Gastroesophageal sphincter (tissue), 4 donors: ENCODE results near the gene HMGCL. TPM values are rescaled to one million over a fixed set of nuclear protein-coding genes. Genes with fewer than 3 reads are reported as not detected.

ENCODE experiments used
- ATAC-seq: fragments of 150-250 bp; one replicate; pipeline ENCODE4 v1.9.1; 2016; ENCODE audit warnings: mild to moderate bottlenecking, moderate library complexity
- H3K27ac ChIP-seq, 4 donors: fragments of 200-600 bp; sonication (generic) in 3 of 4; 1 replicate in 3 of 4; 2 replicates in 1 of 4; pipeline ENCODE4 v1.5.1; 2016 to 2019
- H3K27me3 ChIP-seq: fragments of 200-600 bp; sonication (generic); one replicate; pipeline ENCODE4 v1.5.1; 2019
- H3K36me3 ChIP-seq, 2 donors: fragments of 200-600 bp; sonication (generic); one replicate each; pipeline ENCODE4 v1.5.1; 2019; ENCODE audit warnings: control low read depth in 1 of 2
- H3K4me1 ChIP-seq, 3 donors: fragments of 200-600 bp; sonication (generic); 1 replicate in 2 of 3; 2 replicates in 1 of 3; pipeline ENCODE4 v1.5.1; 2016 to 2019; ENCODE audit warnings: control low read depth in 2 of 3
- H3K4me3 ChIP-seq, 2 donors: fragments of 200-600 bp; sonication (generic); one replicate each; pipeline ENCODE4 v1.5.1; 2019; ENCODE audit warnings: mild to moderate bottlenecking in 1 of 2, moderate library complexity in 1 of 2
- H3K9me3 ChIP-seq, 3 donors: fragments of 200-600 bp; sonication (generic); one replicate each; pipeline ENCODE4 v1.5.1; 2017 to 2019; ENCODE audit warnings: control low read depth in 2 of 3
- EP300 ChIP-seq: sonication (generic); formaldehyde crosslinking; IDR thresholded peaks from one replicate; pipeline ENCODE4 v1.6.1; 2017; ENCODE audit warnings: antibody characterized with exemption, mild to moderate bottlenecking
- POLR2A ChIP-seq, 2 donors: fragments of 450-650 bp; IDR thresholded peaks; one replicate each; pipeline ENCODE4 v1.6.1; 2017; ENCODE audit warnings: antibody characterized with exemption in 2 of 2, mild to moderate bottlenecking in 2 of 2, moderate library complexity in 1 of 2
- POLR2AphosphoS5 ChIP-seq: sonication (generic); formaldehyde crosslinking; IDR thresholded peaks from one replicate; pipeline ENCODE4 v1.6.1; 2017; ENCODE audit warnings: antibody characterized with exemption
- WGBS, 2 donors: methylation state at CpG; one replicate each; pipeline ENCODE4 v1.1.5; 2018; ENCODE audit warnings: low coverage in 1 of 2; 5-methylcytosine and 5-hydroxymethylcytosine counted together
- total RNA-seq, 4 donors: library from RNA; depleted of rRNA; stranded (reverse); fragments of >200 nt; gene quantifications; one replicate each; pipeline ENCODE4 v1.1.0, GENCODE V29; 2016
- TF ChIP-seq, protein P1 (sequence below), 4 experiments: fragments of 200-600 bp in 2 of 4; fragments of 450-650 bp in 2 of 4; sonication (generic) in 1 of 4; IDR thresholded peaks; one replicate each; pipeline ENCODE4 v1.5.1; 2017 to 2019; ENCODE audit warnings: antibody characterized with exemption in 4 of 4, mild to moderate bottlenecking in 2 of 4, moderate library complexity in 2 of 4

Gene HMGCL
- 10 to 100 TPM; 24.1 to 61.0 (median 47.2) TPM for total RNA-seq

DNA sequence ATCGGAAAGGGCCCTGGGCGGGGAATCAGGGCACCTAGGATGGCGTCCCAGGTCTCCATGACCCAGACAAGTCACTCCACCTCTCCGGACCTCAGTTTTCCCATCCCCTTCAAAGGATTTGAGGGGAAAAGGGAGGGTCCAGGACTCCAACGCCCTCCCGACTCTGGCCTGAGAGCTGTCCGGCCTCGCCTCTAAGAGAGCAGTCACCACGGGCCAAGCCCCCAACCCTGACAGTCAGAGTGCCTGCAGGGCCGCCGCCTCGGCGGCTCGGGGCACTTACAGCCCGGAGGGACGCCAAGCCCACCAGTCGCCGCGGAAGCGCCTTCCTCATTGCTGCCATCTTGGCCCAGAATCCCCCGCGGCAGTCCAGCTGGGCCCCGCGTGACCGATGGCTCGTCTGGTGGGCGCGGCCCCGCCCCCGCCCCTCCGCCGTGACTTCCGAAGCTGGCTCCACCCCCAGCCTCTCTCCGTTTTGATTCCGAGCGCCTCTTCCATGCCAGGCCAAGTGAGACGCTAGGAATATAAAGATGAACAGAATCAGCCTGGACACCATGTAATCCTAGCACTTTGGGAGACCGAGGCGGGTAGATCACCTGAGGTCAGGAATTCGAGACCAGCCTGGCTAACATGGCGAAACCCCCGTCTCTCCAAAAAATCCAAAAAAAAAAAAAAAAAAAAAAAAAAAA lies at the start of gene HMGCL:
Gene HMGCL, minus strand, starts transcription at position 354 of the 686 bp plus-strand sequence. Its CDS starts 14 bp downstream, at position 340.
- TF ChIP-seq POLR2A (IDR thresholded peaks at IDR 0.05) (peak; percentile 84 to 85), EP300 (no peak), POLR2AphosphoS5 (peak; percentile 94)
- TF ChIP-seq, protein P1, sequence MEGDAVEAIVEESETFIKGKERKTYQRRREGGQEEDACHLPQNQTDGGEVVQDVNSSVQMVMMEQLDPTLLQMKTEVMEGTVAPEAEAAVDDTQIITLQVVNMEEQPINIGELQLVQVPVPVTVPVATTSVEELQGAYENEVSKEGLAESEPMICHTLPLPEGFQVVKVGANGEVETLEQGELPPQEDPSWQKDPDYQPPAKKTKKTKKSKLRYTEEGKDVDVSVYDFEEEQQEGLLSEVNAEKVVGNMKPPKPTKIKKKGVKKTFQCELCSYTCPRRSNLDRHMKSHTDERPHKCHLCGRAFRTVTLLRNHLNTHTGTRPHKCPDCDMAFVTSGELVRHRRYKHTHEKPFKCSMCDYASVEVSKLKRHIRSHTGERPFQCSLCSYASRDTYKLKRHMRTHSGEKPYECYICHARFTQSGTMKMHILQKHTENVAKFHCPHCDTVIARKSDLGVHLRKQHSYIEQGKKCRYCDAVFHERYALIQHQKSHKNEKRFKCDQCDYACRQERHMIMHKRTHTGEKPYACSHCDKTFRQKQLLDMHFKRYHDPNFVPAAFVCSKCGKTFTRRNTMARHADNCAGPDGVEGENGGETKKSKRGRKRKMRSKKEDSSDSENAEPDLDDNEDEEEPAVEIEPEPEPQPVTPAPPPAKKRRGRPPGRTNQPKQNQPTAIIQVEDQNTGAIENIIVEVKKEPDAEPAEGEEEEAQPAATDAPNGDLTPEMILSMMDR (IDR thresholded peaks at IDR 0.05), result peak in 1 of 4 experiments; percentile 2
- Histone ChIP-seq H3K4me1 (peaks cover 0 to 20% (median 6%) of the 10 kb centered on the region in 3 donors), H3K27ac (peak within 1 kb of the TSS; percentile 78 to 93 (median 91)), H3K9me3 (no peaks in the 10 kb centered on the region), H3K4me3 (peak within 1 kb of the TSS; percentile 91 to 94), H3K36me3 (peaks cover 0 to 1% of the 10 kb centered on the region in 2 donors), H3K27me3 (no peaks in the 10 kb centered on the region)
- WGBS, 2 donors, result 0% methylated on average over 3 to 8 of the region's 42 CpGs
- peak; percentile 97 for ATAC-seq

DNA sequence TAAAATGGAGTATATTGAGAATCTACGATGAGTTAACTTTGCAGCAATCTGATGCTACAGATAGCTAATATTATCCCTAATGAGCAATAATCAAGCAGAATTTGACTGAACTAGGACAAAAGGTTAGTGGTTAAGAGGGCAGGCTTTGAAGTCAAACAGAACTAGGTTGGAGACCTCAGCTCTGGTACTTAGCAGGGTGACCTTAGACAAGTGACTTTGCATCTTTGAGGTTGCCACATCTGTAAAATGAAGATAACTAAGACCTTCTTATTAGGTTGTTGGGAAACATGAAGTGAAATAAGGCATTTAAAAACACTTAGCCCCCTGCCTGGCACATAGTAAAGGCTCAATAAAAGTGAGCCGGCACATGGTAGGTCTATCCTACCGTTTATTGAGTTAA lies 47.2 kb upstream of the HMGCL start:
- Histone ChIP-seq H3K4me3 (no peak overlapping the region), H3K36me3 (no peaks in the 10 kb centered on the region), H3K9me3 (peaks cover 0 to 4% (median 0%) of the 10 kb centered on the region in 3 donors), H3K4me1 (peaks cover 0 to 14% (median 3%) of the 10 kb centered on the region in 3 donors), H3K27me3 (peaks cover 8% of the 10 kb centered on the region), H3K27ac (no peak overlapping the region)
- no peak for ATAC-seq
- whole genome bisulfite sequencing, 2 donors, result 87% methylated on average over 3 of the region's 3 CpGs
- TF ChIP-seq POLR2A (IDR thresholded peaks at IDR 0.05) (no peak), POLR2AphosphoS5 (no peak), EP300 (no peak)

DNA sequence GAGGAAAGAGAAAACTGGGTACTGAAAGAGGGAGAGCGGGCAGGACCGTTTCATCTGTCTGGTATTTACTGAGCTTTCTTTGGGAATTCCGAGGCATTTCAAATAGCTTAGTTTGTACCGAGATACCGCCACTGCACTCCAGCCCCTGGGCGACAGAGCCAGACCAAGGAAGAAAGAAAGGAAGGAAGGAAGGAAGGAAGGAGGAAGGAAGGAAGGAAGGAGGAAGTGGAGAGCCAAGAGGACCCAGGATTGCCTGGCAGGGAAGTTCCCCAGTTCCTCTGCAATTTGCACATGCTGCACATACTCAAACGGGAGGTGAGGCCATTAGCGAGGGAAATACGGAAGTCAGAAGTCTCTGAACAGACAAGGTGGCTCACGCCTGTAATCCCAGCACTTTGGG lies 43.8 kb upstream of the HMGCL start:
- ATAC-seq, result no peak
- peaks cover 0 to 26% (median 9%) of the 10 kb centered on the region in 3 donors for H3K4me1 ChIP-seq
- peak overlapping the region in 3 of 4 donors; percentile 83 to 84 (median 84) for H3K27ac ChIP-seq
- TF ChIP-seq POLR2A (IDR thresholded peaks at IDR 0.05) (no peak), EP300 (no peak), POLR2AphosphoS5 (no peak)
- H3K27me3 ChIP-seq, result no peaks in the 10 kb centered on the region
- no peaks in the 10 kb centered on the region for H3K9me3 ChIP-seq
- peak overlapping the region in 1 of 2 donors; percentile 77 for H3K4me3 ChIP-seq
- peaks cover 0 to 17% of the 10 kb centered on the region in 2 donors for H3K36me3 ChIP-seq
- 38 to 64% methylated on average over 6 to 10 of the region's 10 CpGs for WGBS, 2 donors

DNA sequence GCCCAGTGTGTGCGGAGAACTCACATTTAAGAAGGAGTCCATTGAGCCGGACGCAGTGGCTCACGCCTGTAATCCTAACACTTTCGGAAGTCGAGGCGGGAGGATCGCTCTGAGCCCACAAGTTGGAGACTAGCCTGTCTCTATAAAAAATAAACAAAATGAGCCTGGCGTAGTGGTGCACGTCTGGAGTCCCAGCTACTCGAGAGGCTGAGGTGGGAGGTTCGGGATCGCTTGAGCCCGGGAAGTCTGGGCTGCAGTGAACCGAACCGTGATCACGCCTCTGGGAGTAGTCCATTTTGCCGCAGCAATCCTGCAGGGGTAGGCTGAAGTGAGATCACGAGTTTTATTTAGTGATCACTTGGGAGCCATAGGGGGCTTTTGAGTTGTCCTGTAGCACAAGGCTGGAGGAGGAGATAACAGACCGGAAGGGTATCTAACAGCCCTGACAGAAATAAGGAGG lies 43.4 kb upstream of the HMGCL start:
- no peaks in the 10 kb centered on the region for H3K27me3 ChIP-seq
- no peaks in the 10 kb centered on the region for H3K9me3 ChIP-seq
- H3K36me3 ChIP-seq, result peaks cover 0 to 22% of the 10 kb centered on the region in 2 donors
- ATAC-seq, result peak; percentile 51
- peaks cover 0 to 26% (median 9%) of the 10 kb centered on the region in 3 donors for H3K4me1 ChIP-seq
- 4 to 15% methylated on average over 12 to 15 of the region's 20 CpGs for WGBS, 2 donors
- TF ChIP-seq EP300 (no peak), POLR2A (IDR thresholded peaks at IDR 0.05) (no peak), POLR2AphosphoS5 (no peak)
- TF ChIP-seq, protein P1 (IDR thresholded peaks at IDR 0.05), result peak in 2 of 4 experiments; percentile 1 to 34
- peak overlapping the region; percentile 2 to 84 (median 84) for H3K27ac ChIP-seq
- H3K4me3 ChIP-seq, result peak overlapping the region; percentile 53 to 77

DNA sequence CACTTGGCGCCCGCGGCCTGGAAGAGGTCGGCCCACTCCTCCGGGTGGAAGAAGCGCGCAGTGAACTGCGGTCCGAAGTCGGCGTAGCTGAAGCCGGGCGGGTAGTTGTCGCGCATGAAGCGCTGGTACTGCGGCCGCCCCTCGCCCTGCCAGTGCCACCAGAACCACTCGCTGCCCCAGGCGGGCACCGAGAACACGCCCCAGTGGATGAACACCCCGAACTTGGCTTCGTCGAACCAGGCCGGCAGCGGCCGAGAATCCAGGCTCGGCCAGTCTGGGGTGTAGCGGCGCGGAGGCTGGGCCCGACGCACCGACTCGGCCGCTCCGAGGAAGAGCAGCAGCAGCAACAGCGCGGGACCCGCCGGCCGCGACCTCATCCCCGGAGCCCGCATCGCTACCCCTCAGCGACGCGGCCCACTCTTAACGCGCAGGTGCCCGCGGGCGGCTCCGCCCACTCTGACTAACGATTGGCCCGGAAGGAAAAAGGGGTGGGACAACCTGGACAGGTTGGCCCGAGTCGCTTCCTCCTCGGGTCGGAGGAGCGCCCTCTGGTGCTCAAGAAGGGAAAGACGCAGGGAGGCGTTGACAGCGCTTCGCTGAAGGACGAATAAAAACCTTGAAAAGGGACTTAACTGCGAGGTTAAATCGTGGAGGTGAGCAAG lies 42.8 kb upstream of the HMGCL start, which contains the start of gene FUCA1:
Gene FUCA1, minus strand, starts transcription at position 396 of the 662 bp plus-strand sequence. Its CDS starts 4 bp downstream, at position 392.
- 0 to 2% methylated on average over 1 to 7 of the region's 71 CpGs for WGBS, 2 donors
- Histone ChIP-seq H3K27me3 (no peaks in the 10 kb centered on the region), H3K4me1 (peaks cover 0 to 26% (median 9%) of the 10 kb centered on the region in 3 donors), H3K27ac (peak within 1 kb of the TSS; percentile 2 to 84 (median 84)), H3K36me3 (peaks cover 0 to 27% of the 10 kb centered on the region in 2 donors), H3K4me3 (peak within 1 kb of the TSS; percentile 53 to 77), H3K9me3 (no peaks in the 10 kb centered on the region)
- peak; percentile 52 to 63 for TF ChIP-seq POLR2A (IDR thresholded peaks at IDR 0.05)
- no peak for TF ChIP-seq EP300
- TF ChIP-seq, protein P1 (IDR thresholded peaks at IDR 0.05), result peak; percentile 84 to 96 (median 94)
- peak; percentile 62 for TF ChIP-seq POLR2AphosphoS5
- peak; percentile 99 for ATAC-seq
